ENCODE data around the gene SPSB4. TPM values are rescaled to one million over a fixed set of nuclear protein-coding genes. Genes with fewer than 3 reads are reported as not detected.

SPSB4 gene
- total and polyA plus RNA-seq, 2 of the 8 experiments (the other 6 are each of a cell fraction or from before 2014, with no cell fraction given), result 15.1 to 17.2 TPM

GRCh38 chr3:141106842-141107241 is 55.7 kb downstream of the SPSB4 start:
- no peaks in the 10 kb centered on the region for H3K36me3 ChIP-seq (ENCODE audit: control insufficient read depth in 2 of 4, insufficient read depth in 4 of 4, low read length in 3 of 4)
- H4K91ac ChIP-seq (replicated peaks; ENCODE audit: insufficient read length, low read length), result no peak overlapping the region
- H3K4me2 ChIP-seq (ENCODE audit: insufficient read depth in 1 of 2, low read depth in 2 of 2, low read length in 2 of 2), result no peak overlapping the region
- no peak overlapping the region for H3K56ac ChIP-seq (replicated peaks; ENCODE audit: insufficient read length, low read depth, low read length)
- H4K8ac ChIP-seq (ENCODE audit: extremely low read depth, insufficient read depth, low read length), result no peak overlapping the region
- no peaks in the 10 kb centered on the region for H3K79me2 ChIP-seq (ENCODE audit: control insufficient read depth in 1 of 2, insufficient read depth in 2 of 2, low read length in 2 of 2)
- no peak overlapping the region for H3K23ac ChIP-seq (ENCODE audit: insufficient read length)
- H3K9me3 ChIP-seq (ENCODE audit: insufficient read depth in 2 of 2, low read depth in 1 of 2, low read length in 1 of 2), result no peaks in the 10 kb centered on the region
- DNase-seq (ENCODE audit: low read depth in 1 of 2, low spot score in 2 of 2) (no peak), FAIRE-seq (no peak)
- H2BK12ac ChIP-seq (ENCODE audit: low read depth, low read length), result no peak overlapping the region
- no peaks in the 10 kb centered on the region for H3K79me1 ChIP-seq (ENCODE audit: low read depth, low read length)
- H3K27ac ChIP-seq (ENCODE audit: low read depth, low read length), result no peak overlapping the region
- H4K20me1 ChIP-seq (replicated peaks in 1 of 2; ENCODE audit: control insufficient read depth in 1 of 2, insufficient read depth in 2 of 2, low read length in 2 of 2), result no peaks in the 10 kb centered on the region
- no peak overlapping the region for H3K9ac ChIP-seq (replicated peaks in 1 of 4; ENCODE audit: extremely low read depth in 1 of 4, low read depth in 3 of 4, low read length in 3 of 4)
- POLR2A ChIA-PET (ENCODE audit: partially characterized antibody), result no interaction called here
- H2AFZ ChIP-seq (ENCODE audit: low read length), result no peak overlapping the region
- no peak overlapping the region for H2BK120ac ChIP-seq (replicated peaks; ENCODE audit: low read depth, low read length)
- no peak overlapping the region for H3K14ac ChIP-seq (ENCODE audit: insufficient read length)
- H3K4ac ChIP-seq (replicated peaks; ENCODE audit: insufficient read length, low read depth, low read length), result no peak overlapping the region
- no peak overlapping the region for H2BK20ac ChIP-seq (ENCODE audit: low read length)
- H3K4me3 ChIP-seq (ENCODE audit: extremely low read depth in 1 of 4, insufficient read depth in 2 of 4, low read depth in 3 of 4, low read length in 4 of 4), result no peak overlapping the region
- no peaks in the 10 kb centered on the region for H3K27me3 ChIP-seq (replicated peaks in 1 of 4; ENCODE audit: control insufficient read depth in 3 of 4, extremely low read depth in 1 of 4, insufficient read depth in 3 of 4, low read length in 3 of 4)
- no peak overlapping the region for H4K5ac ChIP-seq (ENCODE audit: insufficient read length, low read depth, low read length)
- no peak overlapping the region for H2BK5ac ChIP-seq (ENCODE audit: low read depth, low read length)
- H2BK15ac ChIP-seq (ENCODE audit: low read length), result no peak overlapping the region
- peaks cover 0 to 5% (median 4%) of the 10 kb centered on the region in 4 experiments; a peak in 5 of 7 replicates for H3K4me1 ChIP-seq (replicated peaks in 1 of 4; ENCODE audit: control insufficient read depth in 3 of 4, insufficient read depth in 4 of 4, low read length in 3 of 4)
- H2AK5ac ChIP-seq (ENCODE audit: low read depth, low read length), result no peak overlapping the region
- WGBS, 2 experiments (ENCODE audit: extremely low coverage in 1 of 2, insufficient coverage in 1 of 2, insufficient read length in 1 of 2, insufficient replicate concordance in 2 of 2, low coverage in 1 of 2, low lambda C conversion rate in 2 of 2, missing lambda C conversion rate in 1 of 2), result 100% methylated on average over 2 of the region's 2 CpGs; no CpG with 5 or more reads in 1 of the 2 experiments
- CTCF ChIA-PET (ENCODE audit: partially characterized antibody), result interaction anchor here (1.1 to 8.2 kb wide), 13 partner anchors 9 to 115 kb away, joined by 3 to 238 read pairs (median 12); partner anchors contain the start of gene SPSB4
- H3K23me2 ChIP-seq (ENCODE audit: low read depth, low read length), result no peaks in the 10 kb centered on the region
- H3K18ac ChIP-seq (ENCODE audit: extremely low read depth, low read length), result no peak overlapping the region
- no peak for TF ChIP-seq SRF (IDR thresholded peaks at IDR 0.05; ENCODE audit: low read depth, low read length)
- TF ChIP-seq RBBP5 (IDR thresholded peaks at IDR 0.05; ENCODE audit: borderline replicate concordance, low read depth, low read length), result no peak
- TF ChIP-seq POU5F1 (IDR thresholded peaks at IDR 0.05; ENCODE audit: low read depth, low read length), result no peak
- TF ChIP-seq CBX5 (IDR thresholded peaks at IDR 0.05; ENCODE audit: low read depth, low read length), result no peak

Measured in H1 (cell line).